ENCODE measurements around the gene CENPF. TPM values are rescaled to one million over a fixed set of nuclear protein-coding genes. Genes with fewer than 3 reads are reported as not detected.

The CENPF gene
- total and polyA plus RNA-seq, 2 of the 13 experiments (the other 11 are each of a cell fraction or from before 2014, with no cell fraction given) = 14.7 to 84.9 TPM

DNA sequence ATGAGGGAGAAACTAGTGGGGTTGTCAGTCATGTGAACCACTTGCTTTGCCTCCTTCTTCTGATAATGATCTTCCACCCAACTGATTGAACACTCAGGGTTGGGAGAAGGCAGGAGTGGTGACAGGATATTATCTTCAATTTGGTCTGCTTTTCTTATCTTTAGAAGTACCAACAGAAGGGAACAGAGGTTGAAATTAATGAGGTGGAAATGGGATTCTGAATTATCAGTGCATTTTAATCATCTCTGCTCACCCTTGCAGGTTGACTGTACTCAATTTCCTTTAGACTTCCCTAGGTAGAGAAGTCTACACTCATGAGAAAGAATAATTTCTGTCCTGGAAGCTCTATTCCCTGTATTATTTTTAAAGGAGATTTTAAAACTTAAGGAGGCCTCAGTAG, 31.7 kb upstream of the CENPF start:
- ATAC-seq (no peak), FAIRE-seq (no peak), DNase-seq (ENCODE audit: low spot score) (no peak)
- H4K20me1 ChIP-seq (ENCODE audit: insufficient read depth, low read length) = no peaks in the 10 kb centered on the region
- H3K4me2 ChIP-seq (ENCODE audit: low read depth, low read length) = no peak overlapping the region
- BruUV-seq (replicated peaks) = no TSS peak
- no peaks in the 10 kb centered on the region for H3K79me2 ChIP-seq (ENCODE audit: insufficient read depth, low read length)
- peaks cover 7% of the 10 kb centered on the region for H3K9me3 ChIP-seq (ENCODE audit: low read length)
- intact Hi-C loops (cut with micrococcal nuclease; ENCODE audit: unreplicated experiment) (no loop called here), in situ Hi-C loops (cut with HindIII; ENCODE audit: extremely low pct_ligation_motif_present, low pct_unique_long_range_greater_than_20kb) (no loop called here)
- H3K27ac ChIP-seq (ENCODE audit: extremely low read length, insufficient read depth, low read length) = no peak overlapping the region
- no peak for TF ChIP-seq SMC3 (IDR thresholded peaks at IDR 0.05; ENCODE audit: low read length)
- TF ChIP-seq, protein P1, sequence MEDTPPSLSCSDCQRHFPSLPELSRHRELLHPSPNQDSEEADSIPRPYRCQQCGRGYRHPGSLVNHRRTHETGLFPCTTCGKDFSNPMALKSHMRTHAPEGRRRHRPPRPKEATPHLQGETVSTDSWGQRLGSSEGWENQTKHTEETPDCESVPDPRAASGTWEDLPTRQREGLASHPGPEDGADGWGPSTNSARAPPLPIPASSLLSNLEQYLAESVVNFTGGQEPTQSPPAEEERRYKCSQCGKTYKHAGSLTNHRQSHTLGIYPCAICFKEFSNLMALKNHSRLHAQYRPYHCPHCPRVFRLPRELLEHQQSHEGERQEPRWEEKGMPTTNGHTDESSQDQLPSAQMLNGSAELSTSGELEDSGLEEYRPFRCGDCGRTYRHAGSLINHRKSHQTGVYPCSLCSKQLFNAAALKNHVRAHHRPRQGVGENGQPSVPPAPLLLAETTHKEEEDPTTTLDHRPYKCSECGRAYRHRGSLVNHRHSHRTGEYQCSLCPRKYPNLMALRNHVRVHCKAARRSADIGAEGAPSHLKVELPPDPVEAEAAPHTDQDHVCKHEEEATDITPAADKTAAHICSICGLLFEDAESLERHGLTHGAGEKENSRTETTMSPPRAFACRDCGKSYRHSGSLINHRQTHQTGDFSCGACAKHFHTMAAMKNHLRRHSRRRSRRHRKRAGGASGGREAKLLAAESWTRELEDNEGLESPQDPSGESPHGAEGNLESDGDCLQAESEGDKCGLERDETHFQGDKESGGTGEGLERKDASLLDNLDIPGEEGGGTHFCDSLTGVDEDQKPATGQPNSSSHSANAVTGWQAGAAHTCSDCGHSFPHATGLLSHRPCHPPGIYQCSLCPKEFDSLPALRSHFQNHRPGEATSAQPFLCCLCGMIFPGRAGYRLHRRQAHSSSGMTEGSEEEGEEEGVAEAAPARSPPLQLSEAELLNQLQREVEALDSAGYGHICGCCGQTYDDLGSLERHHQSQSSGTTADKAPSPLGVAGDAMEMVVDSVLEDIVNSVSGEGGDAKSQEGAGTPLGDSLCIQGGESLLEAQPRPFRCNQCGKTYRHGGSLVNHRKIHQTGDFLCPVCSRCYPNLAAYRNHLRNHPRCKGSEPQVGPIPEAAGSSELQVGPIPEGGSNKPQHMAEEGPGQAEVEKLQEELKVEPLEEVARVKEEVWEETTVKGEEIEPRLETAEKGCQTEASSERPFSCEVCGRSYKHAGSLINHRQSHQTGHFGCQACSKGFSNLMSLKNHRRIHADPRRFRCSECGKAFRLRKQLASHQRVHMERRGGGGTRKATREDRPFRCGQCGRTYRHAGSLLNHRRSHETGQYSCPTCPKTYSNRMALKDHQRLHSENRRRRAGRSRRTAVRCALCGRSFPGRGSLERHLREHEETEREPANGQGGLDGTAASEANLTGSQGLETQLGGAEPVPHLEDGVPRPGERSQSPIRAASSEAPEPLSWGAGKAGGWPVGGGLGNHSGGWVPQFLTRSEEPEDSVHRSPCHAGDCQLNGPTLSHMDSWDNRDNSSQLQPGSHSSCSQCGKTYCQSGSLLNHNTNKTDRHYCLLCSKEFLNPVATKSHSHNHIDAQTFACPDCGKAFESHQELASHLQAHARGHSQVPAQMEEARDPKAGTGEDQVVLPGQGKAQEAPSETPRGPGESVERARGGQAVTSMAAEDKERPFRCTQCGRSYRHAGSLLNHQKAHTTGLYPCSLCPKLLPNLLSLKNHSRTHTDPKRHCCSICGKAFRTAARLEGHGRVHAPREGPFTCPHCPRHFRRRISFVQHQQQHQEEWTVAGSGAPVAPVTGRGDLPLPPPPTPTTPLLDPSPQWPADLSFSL (CRISPR knock-in tag; IDR thresholded peaks at IDR 0.05) = no peak
- TF ChIP-seq MED1 (CRISPR knock-in tag; IDR thresholded peaks at IDR 0.05) = no peak
- no peak for TF ChIP-seq KLF15 (CRISPR knock-in tag; IDR thresholded peaks at IDR 0.05; ENCODE audit: borderline replicate concordance)
- TF ChIP-seq, protein P2, sequence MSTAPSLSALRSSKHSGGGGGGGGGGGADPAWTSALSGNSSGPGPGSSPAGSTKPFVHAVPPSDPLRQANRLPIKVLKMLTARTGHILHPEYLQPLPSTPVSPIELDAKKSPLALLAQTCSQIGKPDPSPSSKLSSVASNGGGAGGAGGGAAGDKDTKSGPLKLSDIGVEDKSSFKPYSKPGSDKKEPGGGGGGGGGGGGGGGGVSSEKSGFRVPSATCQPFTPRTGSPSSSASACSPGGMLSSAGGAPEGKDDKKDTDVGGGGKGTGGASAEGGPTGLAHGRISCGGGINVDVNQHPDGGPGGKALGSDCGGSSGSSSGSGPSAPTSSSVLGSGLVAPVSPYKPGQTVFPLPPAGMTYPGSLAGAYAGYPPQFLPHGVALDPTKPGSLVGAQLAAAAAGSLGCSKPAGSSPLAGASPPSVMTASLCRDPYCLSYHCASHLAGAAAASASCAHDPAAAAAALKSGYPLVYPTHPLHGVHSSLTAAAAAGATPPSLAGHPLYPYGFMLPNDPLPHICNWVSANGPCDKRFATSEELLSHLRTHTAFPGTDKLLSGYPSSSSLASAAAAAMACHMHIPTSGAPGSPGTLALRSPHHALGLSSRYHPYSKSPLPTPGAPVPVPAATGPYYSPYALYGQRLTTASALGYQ (CRISPR knock-in tag; IDR thresholded peaks at IDR 0.05) = no peak
- TF ChIP-seq, protein P3, sequence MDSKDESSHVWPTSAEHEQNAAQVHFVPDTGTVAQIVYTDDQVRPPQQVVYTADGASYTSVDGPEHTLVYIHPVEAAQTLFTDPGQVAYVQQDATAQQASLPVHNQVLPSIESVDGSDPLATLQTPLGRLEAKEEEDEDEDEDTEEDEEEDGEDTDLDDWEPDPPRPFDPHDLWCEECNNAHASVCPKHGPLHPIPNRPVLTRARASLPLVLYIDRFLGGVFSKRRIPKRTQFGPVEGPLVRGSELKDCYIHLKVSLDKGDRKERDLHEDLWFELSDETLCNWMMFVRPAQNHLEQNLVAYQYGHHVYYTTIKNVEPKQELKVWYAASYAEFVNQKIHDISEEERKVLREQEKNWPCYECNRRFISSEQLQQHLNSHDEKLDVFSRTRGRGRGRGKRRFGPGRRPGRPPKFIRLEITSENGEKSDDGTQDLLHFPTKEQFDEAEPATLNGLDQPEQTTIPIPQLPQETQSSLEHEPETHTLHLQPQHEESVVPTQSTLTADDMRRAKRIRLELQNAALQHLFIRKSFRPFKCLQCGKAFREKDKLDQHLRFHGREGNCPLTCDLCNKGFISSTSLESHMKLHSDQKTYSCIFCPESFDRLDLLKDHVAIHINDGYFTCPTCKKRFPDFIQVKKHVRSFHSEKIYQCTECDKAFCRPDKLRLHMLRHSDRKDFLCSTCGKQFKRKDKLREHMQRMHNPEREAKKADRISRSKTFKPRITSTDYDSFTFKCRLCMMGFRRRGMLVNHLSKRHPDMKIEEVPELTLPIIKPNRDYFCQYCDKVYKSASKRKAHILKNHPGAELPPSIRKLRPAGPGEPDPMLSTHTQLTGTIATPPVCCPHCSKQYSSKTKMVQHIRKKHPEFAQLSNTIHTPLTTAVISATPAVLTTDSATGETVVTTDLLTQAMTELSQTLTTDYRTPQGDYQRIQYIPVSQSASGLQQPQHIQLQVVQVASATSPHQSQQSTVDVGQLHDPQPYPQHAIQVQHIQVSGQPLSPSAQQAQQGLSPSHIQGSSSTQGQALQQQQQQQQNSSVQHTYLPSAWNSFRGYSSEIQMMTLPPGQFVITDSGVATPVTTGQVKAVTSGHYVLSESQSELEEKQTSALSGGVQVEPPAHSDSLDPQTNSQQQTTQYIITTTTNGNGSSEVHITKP (CRISPR knock-in tag; IDR thresholded peaks at IDR 0.05; ENCODE audit: low read depth) = no peak
- no peak for TF ChIP-seq SUZ12 (IDR thresholded peaks at IDR 0.05; ENCODE audit: low read depth, low read length)
- no peaks in the 10 kb centered on the region for H3K36me3 ChIP-seq (replicated peaks in 1 of 2; ENCODE audit: control insufficient read depth in 1 of 2, insufficient read depth in 2 of 2, low read length in 2 of 2)
- no peak overlapping the region for H3K9ac ChIP-seq (ENCODE audit: insufficient read depth, low read depth, low read length)
- ChIA-PET CTCF (ENCODE audit: low intra/inter-chr PET ratio, low total read pairs) (no interaction called here), POLR2A (no interaction called here)
- H3K27me3 ChIP-seq (ENCODE audit: control insufficient read depth in 1 of 2, insufficient read depth in 2 of 2, low read length in 2 of 2) = peaks cover 0 to 12% of the 10 kb centered on the region in 2 experiments; a peak in 3 of 5 replicates
- no peak overlapping the region for H3K4me3 ChIP-seq (replicated peaks in 1 of 3; ENCODE audit: insufficient read depth in 1 of 3, low read depth in 2 of 3, low read length in 3 of 3)
- H2AFZ ChIP-seq (ENCODE audit: low read length) = no peak overlapping the region
- H3K4me1 ChIP-seq (ENCODE audit: insufficient read depth, low read length) = no peaks in the 10 kb centered on the region
